Progenitor cell of endocrine pancreas (in vitro differentiated cells): ENCODE results near the gene CCL24. TPM values are rescaled to one million over a fixed set of nuclear protein-coding genes. Genes with fewer than 3 reads are reported as not detected.

Experiments used
- total RNA-seq: library from RNA; stranded (reverse); gene quantifications from 2 replicates; pipeline ENCODE4 v1.2.1, GENCODE V29; 2021

Gene CCL24
- total RNA-seq, 1 donor from 2014 or later: not detected

Other genes with a start within 250 kb of the CCL24 start
- gene HIP1, start 74.9 kb downstream of the CCL24 start, total RNA-seq: 61.1 and 66.6 TPM in 2 replicates
- not detected in 2 replicates for gene CCL26, start 41.6 kb downstream of the CCL24 start, total RNA-seq
- gene RHBDD2, start 65.2 kb upstream of the CCL24 start, total RNA-seq: 62.9 and 64.6 TPM in 2 replicates
- gene POR, start 101.3 kb upstream of the CCL24 start, total RNA-seq: 87.2 and 91.5 TPM in 2 replicates
- gene TMEM120A, start 180.8 kb upstream of the CCL24 start, total RNA-seq: 35.7 and 39.3 TPM in 2 replicates
- gene STYXL1, start 234.2 kb upstream of the CCL24 start, total RNA-seq: 48.5 and 49.7 TPM in 2 replicates
- 119 and 122 TPM in 2 replicates for gene MDH2, start 234.3 kb upstream of the CCL24 start, total RNA-seq